MM.1S (cell line): ENCODE measurements around the gene CDX1.

Experiments used
- DNase-seq: peaks from one replicate; pipeline ENCODE4 v3.0.0-alpha.2; 2015
- H2AFZ ChIP-seq: fragments of 300-600 bp; sonication (generic); 2 replicates; pipeline ENCODE4 v1.6.0; 2016; ENCODE audit warnings: antibody characterized with exemption, low read length
- H3F3A ChIP-seq: fragments of 300-600 bp; sonication (generic); 2 replicates; pipeline ENCODE4 v1.6.1; 2016; ENCODE audit warnings: mild to moderate bottlenecking, antibody characterized with exemption, low read length, moderate library complexity, mixed read lengths; ENCODE audit not compliant: insufficient read depth
- H3K27ac ChIP-seq: fragments of 300-600 bp; sonication (generic); 2 replicates; pipeline ENCODE4 v1.5.1; 2016; ENCODE audit warnings: mild to moderate bottlenecking, low read length
- H3K27me3 ChIP-seq: fragments of 300-600 bp; sonication (generic); replicated peaks from 2 replicates; pipeline ENCODE4 v1.6.0; 2016; ENCODE audit warnings: low read length; ENCODE audit not compliant: insufficient read depth
- H3K36me3 ChIP-seq: fragments of 300-600 bp; sonication (generic); replicated peaks from 2 replicates; pipeline ENCODE4 v1.6.1; 2016; ENCODE audit warnings: mild to moderate bottlenecking, low read length, mixed read lengths; ENCODE audit not compliant: insufficient read depth
- H3K4me1 ChIP-seq: fragments of 300-600 bp; sonication (generic); 2 replicates; pipeline ENCODE4 v1.6.1; 2016; ENCODE audit warnings: low read length, mixed read lengths
- H3K4me2 ChIP-seq: fragments of 300-600 bp; sonication (generic); 2 replicates; pipeline ENCODE4 v1.6.0; 2016; ENCODE audit warnings: low read depth, low read length
- H3K4me3 ChIP-seq: fragments of 300-600 bp; sonication (generic); 2 replicates; pipeline ENCODE4 v1.5.1; 2016; ENCODE audit warnings: low read length, mixed read lengths
- H3K79me2 ChIP-seq: fragments of 300-600 bp; sonication (generic); 2 replicates; pipeline ENCODE4 v1.6.1; 2016; ENCODE audit warnings: mixed run types, low read length, mixed read lengths
- H3K9ac ChIP-seq: fragments of 300-600 bp; sonication (generic); 2 replicates; pipeline ENCODE4 v1.6.1; 2016; ENCODE audit warnings: low read length, mixed read lengths
- H3K9me2 ChIP-seq: fragments of 300-600 bp; sonication (generic); replicated peaks from 2 replicates; pipeline ENCODE4 v1.6.1; 2016; ENCODE audit warnings: mild to moderate bottlenecking, low read length, mixed read lengths; ENCODE audit not compliant: insufficient read depth
- H3K9me3 ChIP-seq: fragments of 300-600 bp; sonication (generic); replicated peaks from 2 replicates; pipeline ENCODE4 v1.6.1; 2016; ENCODE audit warnings: mild to moderate bottlenecking, low read length, mixed read lengths; ENCODE audit not compliant: insufficient read depth
- H4K20me1 ChIP-seq: fragments of 300-600 bp; sonication (generic); 2 replicates; pipeline ENCODE4 v1.6.1; 2016; ENCODE audit warnings: mild to moderate bottlenecking, low read length, moderate library complexity, mixed read lengths; ENCODE audit not compliant: insufficient read depth
- EZH2 ChIP-seq: fragments of 300-600 bp; sonication (generic); optimal IDR thresholded peaks from 2 replicates; pipeline ENCODE3; 2017; ENCODE audit warnings: low read depth, mild to moderate bottlenecking, antibody characterized with exemption, low read length, mixed read lengths
- EZH2phosphoT487 ChIP-seq: fragments of 300-600 bp; sonication (generic); IDR thresholded peaks from 2 replicates; pipeline ENCODE4 v1.6.1; 2018; ENCODE audit warnings: antibody characterized with exemption, low read length
- TF ChIP-seq, protein P1 (sequence below): fragments of 300-600 bp; sonication (generic); IDR thresholded peaks from 2 replicates; pipeline ENCODE4 v1.5.1; 2016; ENCODE audit warnings: antibody characterized with exemption, low read length, mixed read lengths

Gene CDX1

DNA sequence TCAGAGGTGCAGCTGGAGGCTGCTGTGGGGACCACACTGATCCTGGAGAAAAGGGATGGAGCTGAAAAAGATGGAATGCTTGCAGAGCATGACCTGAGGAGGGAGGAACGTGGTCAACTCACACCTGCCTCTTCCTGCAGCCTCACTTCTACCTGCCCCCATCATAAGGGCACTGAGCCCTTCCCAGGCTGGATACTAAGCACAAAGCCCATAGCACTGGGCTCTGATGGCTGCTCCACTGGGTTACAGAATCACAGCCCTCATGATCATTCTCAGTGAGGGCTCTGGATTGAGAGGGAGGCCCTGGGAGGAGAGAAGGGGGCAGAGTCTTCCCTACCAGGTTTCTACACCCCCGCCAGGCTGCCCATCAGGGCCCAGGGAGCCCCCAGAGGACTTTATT lies 17.4 kb downstream of the CDX1 start:
- DNase-seq: no peak
- H2AFZ ChIP-seq: no peak overlapping the region
- TF ChIP-seq EZH2: no peak
- no peak for TF ChIP-seq EZH2phosphoT487
- TF ChIP-seq, protein P1, sequence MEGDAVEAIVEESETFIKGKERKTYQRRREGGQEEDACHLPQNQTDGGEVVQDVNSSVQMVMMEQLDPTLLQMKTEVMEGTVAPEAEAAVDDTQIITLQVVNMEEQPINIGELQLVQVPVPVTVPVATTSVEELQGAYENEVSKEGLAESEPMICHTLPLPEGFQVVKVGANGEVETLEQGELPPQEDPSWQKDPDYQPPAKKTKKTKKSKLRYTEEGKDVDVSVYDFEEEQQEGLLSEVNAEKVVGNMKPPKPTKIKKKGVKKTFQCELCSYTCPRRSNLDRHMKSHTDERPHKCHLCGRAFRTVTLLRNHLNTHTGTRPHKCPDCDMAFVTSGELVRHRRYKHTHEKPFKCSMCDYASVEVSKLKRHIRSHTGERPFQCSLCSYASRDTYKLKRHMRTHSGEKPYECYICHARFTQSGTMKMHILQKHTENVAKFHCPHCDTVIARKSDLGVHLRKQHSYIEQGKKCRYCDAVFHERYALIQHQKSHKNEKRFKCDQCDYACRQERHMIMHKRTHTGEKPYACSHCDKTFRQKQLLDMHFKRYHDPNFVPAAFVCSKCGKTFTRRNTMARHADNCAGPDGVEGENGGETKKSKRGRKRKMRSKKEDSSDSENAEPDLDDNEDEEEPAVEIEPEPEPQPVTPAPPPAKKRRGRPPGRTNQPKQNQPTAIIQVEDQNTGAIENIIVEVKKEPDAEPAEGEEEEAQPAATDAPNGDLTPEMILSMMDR: no peak
- H3F3A ChIP-seq: no peaks in the 10 kb centered on the region
- H3K4me2 ChIP-seq: no peak overlapping the region
- no peak overlapping the region for H3K4me3 ChIP-seq
- no peaks in the 10 kb centered on the region for H3K4me1 ChIP-seq
- 0 out of 2 replicates have a peak, but pooled peaks cover 7% of the 10 kb centered on the region for H3K27me3 ChIP-seq
- no peaks in the 10 kb centered on the region for H3K79me2 ChIP-seq
- H3K9ac ChIP-seq: no peak overlapping the region
- no peaks in the 10 kb centered on the region for H4K20me1 ChIP-seq
- H3K9me2 ChIP-seq: no peaks in the 10 kb centered on the region
- H3K27ac ChIP-seq: no peak overlapping the region
- H3K36me3 ChIP-seq: no peaks in the 10 kb centered on the region
- H3K9me3 ChIP-seq: no peaks in the 10 kb centered on the region

DNA sequence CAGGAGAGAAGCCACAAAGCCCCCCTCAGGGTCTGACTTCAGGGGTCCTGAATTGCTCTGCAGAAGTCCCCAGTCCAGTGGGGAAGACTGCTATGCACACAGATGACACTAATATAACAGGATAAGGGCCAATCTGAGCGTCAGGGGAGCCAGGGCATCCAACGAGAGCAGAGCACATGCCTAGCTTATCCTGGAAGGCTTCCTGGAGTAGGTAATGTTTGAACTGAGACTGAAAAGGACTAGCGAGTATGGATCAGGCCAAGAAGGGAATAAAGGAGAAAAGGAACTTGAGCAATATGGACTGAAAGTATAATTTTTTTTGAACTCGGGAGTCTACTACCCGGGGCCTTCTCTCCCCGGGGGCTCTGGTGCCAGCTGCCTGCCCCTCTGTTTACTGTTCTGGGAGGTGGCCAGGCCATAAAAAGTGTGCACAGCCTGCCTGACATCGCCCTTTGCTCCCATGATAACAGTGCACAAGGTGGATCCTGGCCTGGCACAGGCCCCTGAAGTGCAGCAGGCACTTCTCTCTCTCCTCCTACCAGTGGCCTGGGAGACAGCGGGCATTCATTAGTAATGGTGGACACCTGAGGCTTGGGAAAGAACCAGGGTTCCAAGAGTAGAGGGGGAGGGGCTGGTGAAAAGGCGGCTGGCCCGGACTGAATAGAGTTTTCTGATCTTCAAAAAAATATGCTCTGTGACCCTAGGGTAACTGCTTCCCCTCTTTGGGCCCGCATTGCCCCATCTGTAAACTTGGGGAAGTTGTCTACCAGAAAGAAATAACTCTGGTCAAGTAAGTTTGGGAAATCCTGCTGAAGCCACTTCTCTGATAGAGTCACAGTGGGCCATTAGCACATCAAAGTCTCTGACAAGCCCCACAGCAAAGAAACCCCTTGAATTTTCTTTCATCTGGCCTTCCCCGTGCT lies 18.7 kb downstream of the CDX1 start:
- TF ChIP-seq, protein P1: no peak
- no peak for TF ChIP-seq EZH2
- TF ChIP-seq EZH2phosphoT487: no peak
- no peaks in the 10 kb centered on the region for H3K79me2 ChIP-seq
- H3K4me3 ChIP-seq: no peak overlapping the region
- no peak overlapping the region for H3K9ac ChIP-seq
- H2AFZ ChIP-seq: no peak overlapping the region
- no peak for DNase-seq
- no peak overlapping the region for H3K27ac ChIP-seq
- H3K4me1 ChIP-seq: no peaks in the 10 kb centered on the region
- no peaks in the 10 kb centered on the region for H4K20me1 ChIP-seq
- H3K9me2 ChIP-seq: no peaks in the 10 kb centered on the region
- H3K4me2 ChIP-seq: no peak overlapping the region
- H3F3A ChIP-seq: no peaks in the 10 kb centered on the region
- H3K9me3 ChIP-seq: no peaks in the 10 kb centered on the region
- H3K27me3 ChIP-seq: peaks cover 19% of the 10 kb centered on the region
- H3K36me3 ChIP-seq: no peaks in the 10 kb centered on the region

DNA sequence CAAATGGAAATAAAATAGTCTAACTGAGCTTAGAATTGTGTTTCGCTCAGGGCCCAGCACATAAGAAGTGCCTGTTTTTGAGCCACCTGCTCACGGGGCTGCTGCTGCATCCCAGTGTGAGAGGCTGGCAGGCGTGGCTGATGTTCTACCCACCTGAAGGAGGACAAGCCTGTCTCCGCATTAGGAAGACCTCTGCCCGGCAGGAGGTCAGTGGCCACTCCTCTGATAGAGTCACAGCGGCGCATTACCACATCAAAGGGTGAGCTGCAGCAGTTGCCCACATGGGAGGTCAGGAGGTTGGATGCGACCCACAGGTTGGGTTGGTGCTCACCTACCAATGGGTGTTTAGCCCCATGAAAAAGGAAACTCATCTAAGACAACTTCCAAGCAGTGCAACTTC lies 19.6 kb downstream of the CDX1 start:
- no peaks in the 10 kb centered on the region for H4K20me1 ChIP-seq
- H3K4me2 ChIP-seq: no peak overlapping the region
- no peaks in the 10 kb centered on the region for H3K9me3 ChIP-seq
- no peaks in the 10 kb centered on the region for H3F3A ChIP-seq
- TF ChIP-seq EZH2: no peak
- TF ChIP-seq EZH2phosphoT487: no peak
- TF ChIP-seq, protein P1: no peak
- no peaks in the 10 kb centered on the region for H3K4me1 ChIP-seq
- no peaks in the 10 kb centered on the region for H3K9me2 ChIP-seq
- no peak overlapping the region for H2AFZ ChIP-seq
- H3K4me3 ChIP-seq: no peak overlapping the region
- DNase-seq: no peak
- H3K79me2 ChIP-seq: no peaks in the 10 kb centered on the region
- no peak overlapping the region for H3K27ac ChIP-seq
- H3K36me3 ChIP-seq: no peaks in the 10 kb centered on the region
- H3K27me3 ChIP-seq: peaks cover 27% of the 10 kb centered on the region
- H3K9ac ChIP-seq: no peak overlapping the region
